K562 (cell line): ENCODE data around the gene TTBK1. TPM values are rescaled to one million over a fixed set of nuclear protein-coding genes. Genes with fewer than 3 reads are reported as not detected.

ENCODE experiments used
- ATAC-seq: fragments of 200-7000 bp; cut with Tn5 transposase; 3 replicates; pipeline ENCODE4 v1.9.1; 2020; ENCODE audit warnings: moderate library complexity
- BruUV-seq: library from RNA; stranded (reverse); fragments of 400-500 nt; replicated peaks from 2 replicates; lab custom pipeline; 2021; lab: Mats Ljungman, UMichigan
- CTCF ChIA-PET: fragments of 300-600 bp; formaldehyde crosslinking; extraction: SDS; loops from one replicate; lab custom pipeline; 2021; ENCODE audit warnings: low intra/inter-chr PET ratio; lab: Yijun Ruan, JAX
- POLR2A ChIA-PET: fragments of 300-600, 350-650 bp; sonication (Branson Sonifier 250); formaldehyde crosslinking; extraction: SDS; loops from one replicate; lab custom pipeline; 2021; ENCODE audit warnings: antibody characterized with exemption, inconsistent platforms; lab: Yijun Ruan, JAX
- DNase-seq, 4 experiments: peaks; one replicate each; pipeline versions ENCODE4 v3.0.0 to v3.0.0-alpha.2; 2011 to 2018; ENCODE audit warnings: low spot score in 3 of 4, mixed read lengths in 3 of 4; ENCODE audit errors: extremely low read depth in 1 of 4
- FAIRE-seq: peaks from 2 replicates; lab custom pipeline; 2011; peaks lifted over from hg19 to GRCh38; lab: Jason Lieb, UNC
- H2AFZ ChIP-seq: 2 replicates; pipeline ENCODE4 v1.6.0; 2011; ENCODE audit warnings: low read depth, low read length, control low read depth, inconsistent platforms
- H3K27ac ChIP-seq: fragments of 200-600 bp; 3 replicates; pipeline ENCODE4 v1.8.0; 2011; ENCODE audit warnings: low read depth, mild to moderate bottlenecking, control low read depth, inconsistent platforms, low read length, moderate library complexity, mixed read lengths; ENCODE audit errors: extremely low read depth
- H3K27me3 ChIP-seq, 2 experiments: fragments of 300-600 bp in 1 of 2; 2 replicates in 1 of 2; 3 replicates in 1 of 2; pipeline versions ENCODE4 v1.6.0 to v1.8.0; 2011; ENCODE audit warnings: inconsistent platforms in 2 of 2, low read length in 2 of 2, mild to moderate bottlenecking in 1 of 2, mixed read lengths in 1 of 2, moderate library complexity in 1 of 2; ENCODE audit not compliant: control insufficient read depth in 2 of 2, insufficient read depth in 2 of 2
- H3K36me3 ChIP-seq: fragments of 300-600 bp; 3 replicates; pipeline ENCODE4 v1.8.0; 2011; ENCODE audit warnings: mild to moderate bottlenecking, low read length, inconsistent platforms; ENCODE audit not compliant: control insufficient read depth, insufficient read depth
- H3K4me1 ChIP-seq, 2 experiments: fragments of 200-600 bp in 1 of 2; replicated peaks in 1 of 2; 2 replicates in 1 of 2; 3 replicates in 1 of 2; pipeline versions ENCODE4 v1.5.1 to v1.8.0; 2011; ENCODE audit warnings: inconsistent platforms in 2 of 2, low read length in 2 of 2, mild to moderate bottlenecking in 1 of 2, mixed read lengths in 1 of 2, moderate library complexity in 1 of 2; ENCODE audit not compliant: control insufficient read depth in 2 of 2, insufficient read depth in 2 of 2
- H3K4me2 ChIP-seq: 2 replicates; pipeline ENCODE4 v1.6.1; 2011; ENCODE audit warnings: low read length, control low read depth, inconsistent platforms, mixed read lengths; ENCODE audit not compliant: insufficient read depth
- H3K4me3 ChIP-seq: fragments of 200-600 bp; sonication (generic), shearing (Covaris generic); 2 replicates; pipeline ENCODE4 v1.5.1; 2016; ENCODE audit warnings: control low read depth, inconsistent platforms
- H3K79me2 ChIP-seq: fragments of 200-600 bp; 3 replicates; pipeline ENCODE4 v1.8.0; 2011; ENCODE audit warnings: low read length, inconsistent platforms; ENCODE audit not compliant: control insufficient read depth, insufficient read depth
- H3K9ac ChIP-seq, 2 experiments: 2 replicates each; pipeline versions ENCODE4 v1.6.0 to v1.6.1; 2011; ENCODE audit warnings: low read depth in 2 of 2, low read length in 2 of 2, control low read depth in 1 of 2, inconsistent platforms in 1 of 2, mild to moderate bottlenecking in 1 of 2, mixed read lengths in 1 of 2; ENCODE audit not compliant: insufficient read depth in 1 of 2
- H3K9me1 ChIP-seq: one replicate; pipeline ENCODE4 v1.6.0; 2011; ENCODE audit warnings: inconsistent platforms, mild to moderate bottlenecking, low read length, moderate library complexity; ENCODE audit not compliant: control insufficient read depth, insufficient read depth
- H3K9me3 ChIP-seq: replicated peaks from 2 replicates; pipeline ENCODE4 v1.5.1; 2011; ENCODE audit warnings: low read depth, low read length, inconsistent platforms; ENCODE audit not compliant: control insufficient read depth, insufficient read depth
- H4K20me1 ChIP-seq: replicated peaks from 2 replicates; pipeline ENCODE4 v1.6.1; 2011; ENCODE audit warnings: low read length, inconsistent platforms, mixed read lengths; ENCODE audit not compliant: control insufficient read depth, insufficient read depth
- AFF1 ChIP-seq, 2 experiments: fragments of 450-650 bp; IDR thresholded peaks; 2 replicates each; pipeline ENCODE4 v1.6.1; 2018; ENCODE audit warnings: mild to moderate bottlenecking in 2 of 2, low read depth in 1 of 2; ENCODE audit not compliant: partially characterized antibody in 2 of 2
- NONO ChIP-seq, 2 experiments: fragments of 200-400 bp in 1 of 2; fragments of 450-650 bp in 1 of 2; formaldehyde crosslinking in 1 of 2; IDR thresholded peaks; 2 replicates each; pipeline ENCODE4 v1.6.1; 2017; ENCODE audit warnings: low read depth in 2 of 2, mild to moderate bottlenecking in 2 of 2, moderate library complexity in 2 of 2, low read length in 1 of 2
- POLR3G ChIP-seq: IDR thresholded peaks from 2 replicates; pipeline ENCODE4 v1.6.1; 2011; ENCODE audit not compliant: insufficient read length, insufficient replicate concordance; ENCODE audit errors: extremely low read depth
- USF1 ChIP-seq: sonication (generic); formaldehyde crosslinking; IDR thresholded peaks from 2 replicates; pipeline ENCODE4 v1.9.0; 2022; ENCODE audit warnings: mild to moderate bottlenecking, missing genetic modification reagents
- ZBTB2 ChIP-seq: fragments of 450-650 bp; IDR thresholded peaks from 2 replicates; pipeline ENCODE4 v1.6.1; 2016; ENCODE audit warnings: antibody characterized with exemption
- ZNF280B ChIP-seq: fragments of 250-450 bp; sonication (Bioruptor Pico); IDR thresholded peaks from 2 replicates; pipeline ENCODE4 v1.5.1; 2021; ENCODE audit warnings: mild to moderate bottlenecking
- WGBS: fragments of 100-300 bp; shearing (Covaris generic); methylation state at CpG from one replicate; pipeline ENCODE4 v1.1.6; 2016; ENCODE audit warnings: low coverage, mixed read lengths; ENCODE audit not compliant: insufficient coverage; ENCODE audit errors: missing lambda C conversion rate; 5-methylcytosine and 5-hydroxymethylcytosine counted together
- in situ Hi-C: fragments of 300-500 bp; cut with MboI; formaldehyde crosslinking; loops from 4 replicates; pipeline ENCODE4 v1.15.0; 2018; ENCODE audit warnings: inconsistent platforms, mixed read lengths
- intact Hi-C: fragments of 100-400 bp; cut with micrococcal nuclease; formaldehyde crosslinking; loops from 2 replicates; pipeline ENCODE4 v1.14.2; 2022
- polyA plus RNA-seq, 8 experiments: library from polyadenylated mRNA; depleted of rRNA in 4 of 8; stranded (reverse) in 5 of 8; unstranded in 3 of 8; fragments of >200 nt; fragmentation: Nextera tagmentation in 2 of 8; fragmentation: Illumina TruSeq in 1 of 8; extraction: Ambion mirVana in 2 of 8; extraction: Trizol in 1 of 8; gene quantifications; 2 replicates each; pipeline versions ENCODE4 v1.2.1 to v1.2.3, GENCODE V29; 2011 to 2014; ENCODE audit warnings: inconsistent platforms in 1 of 8, missing spikeins in 1 of 8
- total RNA-seq, 7 experiments: library from RNA; depleted of rRNA in 6 of 7; stranded (reverse); fragments of >200 nt in 6 of 7; fragmentation: Illumina TruSeq in 2 of 7; extraction: Trizol in 2 of 7; gene quantifications; 2 replicates each; pipeline versions ENCODE4 v1.2.1 to v1.2.3, GENCODE V29; 2011 to 2021; ENCODE audit warnings: low replicate concordance in 1 of 7

TTBK1 gene
- total and polyA plus RNA-seq, 9 of the 15 experiments (the other 6 are each of a cell fraction or from before 2014, with no cell fraction given): not detected

- no TSS peak for BruUV-seq
- Histone ChIP-seq H3K4me3 (no peak overlapping the region), H3K36me3 (no peaks in the 10 kb centered on the region), H3K27ac (no peak overlapping the region), H3K9me3 (no peaks in the 10 kb centered on the region), H2AFZ (no peak overlapping the region), H3K9ac (peak overlapping the region in 1 of 2 experiments; percentile 86; a peak in 1 of 4 replicates), H3K9me1 (no peaks in the 10 kb centered on the region), H4K20me1 (no peaks in the 10 kb centered on the region), H3K79me2 (no peaks in the 10 kb centered on the region), H3K27me3 (peaks cover 0 to 7% of the 10 kb centered on the region in 2 experiments; a peak in 3 of 5 replicates), H3K4me2 (no peak overlapping the region), H3K4me1 (peaks cover 14 to 21% of the 10 kb centered on the region in 2 experiments)
- intact Hi-C loops (no loop called here), in situ Hi-C loops (no loop called here)
- no peak for FAIRE-seq
- WGBS: 24% methylated on average over 5 of the region's 5 CpGs
- TF ChIP-seq ZBTB2 (no peak), AFF1 (IDR thresholded peaks at IDR 0.05; ENCODE audit: low read depth in 1 of 2, partially characterized antibody in 2 of 2) (no peak), USF1 (CRISPR knock-in tag) (0 out of 2 replicates have a peak, but pooled peaks have one; percentile 11), ZNF280B (CRISPR knock-in tag) (no peak), POLR3G (no peak), NONO (IDR thresholded peaks at IDR 0.05; ENCODE audit: low read depth in 2 of 2, low read length in 1 of 2) (no peak)
- ChIA-PET CTCF (no interaction called here), POLR2A (interaction anchor here (0.8 to 1.6 kb wide), 9 partner anchors 8 to 447 kb away, joined by 3 to 7 read pairs (median 4); partner anchors contain the start of gene SLC22A7)
- ATAC-seq: peak; percentile 3; the same call in 1 of the 3 replicates
- no peak for DNase-seq
Measured at GRCh38 chr6:43307451-43308100, 64.3 kb downstream of the TTBK1 start.
